Tibial artery (tissue), 4 donors: ENCODE results near the gene ARHGAP19.

Experiments used
- DNase-seq, 2 donors: peaks; one replicate each; pipeline ENCODE4 v3.0.0-alpha.2; 2019
- H3K27ac ChIP-seq, 2 donors: fragments of 200-600 bp; sonication (generic) in 1 of 2; 1 replicate in 1 of 2; 2 replicates in 1 of 2; pipeline ENCODE4 v1.5.1; 2018 to 2019; ENCODE audit warnings: mild to moderate bottlenecking in 1 of 2
- H3K27me3 ChIP-seq, 2 donors: fragments of 200-600 bp; sonication (generic) in 1 of 2; one replicate each; pipeline versions ENCODE4 v1.5.1 to v1.6.0; 2016 to 2019
- H3K36me3 ChIP-seq, 3 donors: fragments of 200-600 bp; sonication (generic) in 2 of 3; one replicate each; pipeline ENCODE4 v1.5.1; 2016 to 2019; ENCODE audit warnings: mild to moderate bottlenecking in 2 of 3
- H3K4me1 ChIP-seq, 4 donors: fragments of 200-600 bp; sonication (generic) in 2 of 4; 1 replicate in 3 of 4; 2 replicates in 1 of 4; pipeline ENCODE4 v1.5.1; 2016 to 2019
- H3K4me3 ChIP-seq, 2 donors: fragments of 200-600 bp; sonication (generic) in 1 of 2; 1 replicate in 1 of 2; 2 replicates in 1 of 2; pipeline ENCODE4 v1.5.1; 2018 to 2019; ENCODE audit warnings: mild to moderate bottlenecking in 2 of 2
- H3K9me3 ChIP-seq, 3 donors: fragments of 200-600 bp; sonication (generic) in 1 of 3; one replicate each; pipeline ENCODE4 v1.5.1; 2016 to 2019
- intact Hi-C: fragments of 100-400 bp; cut with DNase I; formaldehyde crosslinking; loops from one replicate; pipeline ENCODE4 v1.15.0; 2023; ENCODE audit warnings: low total_unique reads
- TF ChIP-seq, protein P1 (sequence below), 2 experiments: fragments of 200-600 bp in 1 of 2; fragments of 450-650 bp in 1 of 2; IDR thresholded peaks; one replicate each; pipeline ENCODE4 v1.5.1; 2017 to 2019; ENCODE audit warnings: antibody characterized with exemption in 2 of 2, mild to moderate bottlenecking in 1 of 2, moderate library complexity in 1 of 2

Gene ARHGAP19

DNA sequence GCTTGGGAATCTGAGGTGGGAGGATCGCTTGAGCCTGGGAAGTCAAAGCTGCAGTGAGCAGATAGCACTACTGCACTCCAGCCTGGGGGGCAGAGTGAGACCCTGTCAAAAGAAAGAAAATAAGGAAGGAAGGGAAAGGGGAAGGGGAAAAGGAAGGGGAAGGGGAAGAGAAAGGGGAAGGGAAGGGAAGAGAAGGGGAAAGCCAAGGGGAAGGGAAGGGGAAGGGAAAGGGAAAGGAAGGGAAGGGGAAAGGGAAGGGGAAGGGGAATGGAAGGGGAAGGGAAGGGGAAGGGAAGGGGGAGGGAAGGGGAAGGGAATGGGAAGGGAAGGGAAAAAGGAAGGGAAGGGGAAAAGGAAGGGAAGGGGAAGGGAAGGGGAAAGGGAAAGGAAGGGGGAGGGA lies 41.5 kb downstream of the ARHGAP19 start:
- Histone ChIP-seq H3K36me3 (peaks cover 6 to 14% (median 7%) of the 10 kb centered on the region in 3 donors), H3K4me1 (no peaks in the 10 kb centered on the region), H3K4me3 (no peak overlapping the region), H3K27me3 (no peaks in the 10 kb centered on the region), H3K9me3 (no peaks in the 10 kb centered on the region), H3K27ac (no peak overlapping the region)
- no peak for DNase-seq
- intact Hi-C loops, result no loop called here
- TF ChIP-seq, protein P1, sequence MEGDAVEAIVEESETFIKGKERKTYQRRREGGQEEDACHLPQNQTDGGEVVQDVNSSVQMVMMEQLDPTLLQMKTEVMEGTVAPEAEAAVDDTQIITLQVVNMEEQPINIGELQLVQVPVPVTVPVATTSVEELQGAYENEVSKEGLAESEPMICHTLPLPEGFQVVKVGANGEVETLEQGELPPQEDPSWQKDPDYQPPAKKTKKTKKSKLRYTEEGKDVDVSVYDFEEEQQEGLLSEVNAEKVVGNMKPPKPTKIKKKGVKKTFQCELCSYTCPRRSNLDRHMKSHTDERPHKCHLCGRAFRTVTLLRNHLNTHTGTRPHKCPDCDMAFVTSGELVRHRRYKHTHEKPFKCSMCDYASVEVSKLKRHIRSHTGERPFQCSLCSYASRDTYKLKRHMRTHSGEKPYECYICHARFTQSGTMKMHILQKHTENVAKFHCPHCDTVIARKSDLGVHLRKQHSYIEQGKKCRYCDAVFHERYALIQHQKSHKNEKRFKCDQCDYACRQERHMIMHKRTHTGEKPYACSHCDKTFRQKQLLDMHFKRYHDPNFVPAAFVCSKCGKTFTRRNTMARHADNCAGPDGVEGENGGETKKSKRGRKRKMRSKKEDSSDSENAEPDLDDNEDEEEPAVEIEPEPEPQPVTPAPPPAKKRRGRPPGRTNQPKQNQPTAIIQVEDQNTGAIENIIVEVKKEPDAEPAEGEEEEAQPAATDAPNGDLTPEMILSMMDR (IDR thresholded peaks at IDR 0.05), result no peak

DNA sequence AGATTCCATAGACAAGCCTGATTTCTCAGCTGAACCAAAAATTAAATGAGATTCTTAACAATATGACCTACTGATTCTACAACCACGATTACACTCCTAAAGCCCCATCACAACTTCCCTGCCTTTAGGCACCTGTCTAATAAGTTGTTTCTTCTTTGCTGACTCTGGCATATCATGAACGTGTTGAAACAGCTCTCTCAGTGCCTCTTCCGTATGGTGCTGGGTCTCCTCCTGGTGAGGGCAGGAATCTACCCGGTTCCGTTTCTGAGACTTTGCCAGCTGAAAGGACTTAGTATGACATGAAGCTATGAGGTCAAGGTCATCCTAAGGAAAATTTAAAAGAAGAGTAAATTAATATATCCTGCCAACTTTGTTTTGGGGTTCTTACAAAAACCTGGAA lies 48.6 kb downstream of the ARHGAP19 start:
- DNase-seq, result no peak
- Histone ChIP-seq H3K27ac (no peak overlapping the region), H3K9me3 (no peaks in the 10 kb centered on the region), H3K4me1 (no peaks in the 10 kb centered on the region), H3K27me3 (no peaks in the 10 kb centered on the region), H3K36me3 (peaks cover 0 to 36% (median 19%) of the 10 kb centered on the region in 3 donors), H3K4me3 (no peak overlapping the region)
- intact Hi-C loops, result no loop called here
- TF ChIP-seq, protein P1 (IDR thresholded peaks at IDR 0.05), result no peak

DNA sequence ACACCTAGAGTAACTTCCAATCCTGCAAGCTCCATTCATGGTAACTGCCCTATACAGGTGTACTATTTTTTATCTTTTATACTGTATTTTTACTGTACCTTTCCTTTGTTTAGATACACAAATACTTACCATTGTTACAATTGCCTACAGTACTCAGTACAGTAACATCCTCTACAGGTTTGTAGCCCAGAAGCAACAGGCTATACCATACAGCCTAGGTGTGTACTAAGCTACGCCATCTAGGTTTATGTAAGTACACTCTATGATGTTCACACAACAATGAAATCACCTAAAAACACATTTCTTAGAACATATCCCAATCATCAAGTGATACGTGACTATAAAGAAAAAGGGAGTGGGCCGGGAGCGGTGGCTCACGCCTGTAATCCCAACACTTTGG lies 53.6 kb downstream of the ARHGAP19 start:
- no peaks in the 10 kb centered on the region for H3K9me3 ChIP-seq
- H3K4me3 ChIP-seq, result no peak overlapping the region
- intact Hi-C loops, result no loop called here
- no peaks in the 10 kb centered on the region for H3K27me3 ChIP-seq
- DNase-seq, result no peak
- no peaks in the 10 kb centered on the region for H3K4me1 ChIP-seq
- no peak overlapping the region for H3K27ac ChIP-seq
- TF ChIP-seq, protein P1 (IDR thresholded peaks at IDR 0.05), result no peak
- peaks cover 0 to 34% (median 10%) of the 10 kb centered on the region in 3 donors for H3K36me3 ChIP-seq

DNA sequence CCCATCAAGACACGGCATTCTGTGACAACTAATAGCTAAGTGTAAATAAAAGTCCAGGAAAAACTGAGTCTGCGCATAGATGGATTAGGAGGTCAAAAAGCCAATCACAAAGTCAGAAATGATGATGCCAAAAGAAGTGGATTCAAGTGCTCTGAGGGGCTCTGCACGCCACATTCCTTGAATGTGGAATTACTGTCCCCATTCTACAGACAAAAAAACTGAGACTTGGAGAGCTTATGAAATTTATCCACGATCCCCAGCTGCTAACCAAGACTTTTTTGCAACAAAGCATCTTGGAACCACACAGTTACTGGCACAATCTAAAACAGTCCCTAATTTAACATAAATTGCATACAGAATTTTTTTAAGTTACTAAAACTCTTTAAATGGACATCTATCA lies 57.1 kb downstream of the ARHGAP19 start:
- H3K4me1 ChIP-seq, result no peaks in the 10 kb centered on the region
- H3K36me3 ChIP-seq, result peaks cover 0 to 24% (median 0%) of the 10 kb centered on the region in 3 donors
- H3K4me3 ChIP-seq, result no peak overlapping the region
- H3K27me3 ChIP-seq, result no peaks in the 10 kb centered on the region
- TF ChIP-seq, protein P1 (IDR thresholded peaks at IDR 0.05), result no peak
- intact Hi-C loops, result no loop called here
- no peak overlapping the region for H3K27ac ChIP-seq
- no peaks in the 10 kb centered on the region for H3K9me3 ChIP-seq
- DNase-seq, result no peak

DNA sequence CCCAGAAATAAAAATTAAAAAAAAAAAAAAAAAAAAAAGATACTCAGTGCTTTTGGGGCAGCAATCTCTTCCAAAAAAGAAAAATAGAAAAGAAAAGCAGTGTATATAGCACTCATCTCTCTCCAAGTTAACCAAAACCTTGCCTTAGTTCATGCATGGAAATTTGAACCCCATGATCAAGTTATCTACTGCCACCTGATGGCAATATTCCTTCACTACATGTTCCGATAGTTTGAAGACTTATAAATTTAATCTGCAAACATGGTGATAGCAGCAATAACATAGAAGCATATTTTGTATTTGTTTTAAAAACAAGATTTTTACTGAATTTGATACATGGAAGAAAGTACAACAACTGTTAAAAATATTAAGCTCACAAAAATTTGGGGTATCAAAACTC lies 58.0 kb downstream of the ARHGAP19 start:
- Histone ChIP-seq H3K9me3 (no peaks in the 10 kb centered on the region), H3K27me3 (no peaks in the 10 kb centered on the region), H3K27ac (no peak overlapping the region), H3K36me3 (peaks cover 0 to 28% (median 0%) of the 10 kb centered on the region in 3 donors), H3K4me1 (no peaks in the 10 kb centered on the region), H3K4me3 (no peak overlapping the region)
- TF ChIP-seq, protein P1 (IDR thresholded peaks at IDR 0.05), result peak; percentile 43 to 47
- intact Hi-C loops, result no loop called here
- no peak for DNase-seq

DNA sequence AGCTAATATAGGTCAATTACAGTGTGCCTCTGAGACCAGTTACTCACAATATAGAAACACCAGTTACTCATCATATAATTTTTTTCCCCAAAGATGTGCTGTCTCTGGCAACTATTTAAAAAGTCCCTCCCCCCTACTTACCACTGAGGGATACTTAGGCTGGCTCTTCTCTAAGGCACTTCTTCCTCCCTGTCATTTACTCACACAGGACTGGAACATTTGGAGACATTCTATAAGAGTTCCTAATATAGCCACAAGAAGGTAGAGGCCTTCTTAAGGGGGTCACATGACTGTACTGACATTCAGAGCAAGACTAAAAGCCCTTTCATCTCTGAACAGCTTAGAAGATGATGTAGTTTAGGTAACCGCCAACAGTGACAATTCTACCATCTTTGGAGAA lies 62.3 kb downstream of the ARHGAP19 start:
- TF ChIP-seq, protein P1 (IDR thresholded peaks at IDR 0.05), result no peak
- Histone ChIP-seq H3K36me3 (peaks cover 10 to 41% (median 23%) of the 10 kb centered on the region in 3 donors), H3K27ac (no peak overlapping the region), H3K9me3 (no peaks in the 10 kb centered on the region), H3K4me3 (no peak overlapping the region), H3K27me3 (no peaks in the 10 kb centered on the region), H3K4me1 (no peaks in the 10 kb centered on the region)
- intact Hi-C loops, result no loop called here
- no peak for DNase-seq
